VCaP (cell line): ENCODE data around the gene ANKRD52.
"Not testable (repeated sequence)": the region's sequence is repeated elsewhere in the genome, so short reads cannot be mapped to it uniquely, and the experiment has no call there.

Source experiments
- H3K27ac ChIP-seq: fragments of 450-650 bp; 2 replicates; pipeline ENCODE4 v1.5.1; 2017
- TF ChIP-seq, protein P1 (sequence below): fragments of 450-650 bp; conservative IDR thresholded peaks from 2 replicates; pipeline ENCODE4 v1.5.1; 2017; ENCODE audit warnings: mild to moderate bottlenecking, moderate library complexity

ANKRD52 gene

DNA sequence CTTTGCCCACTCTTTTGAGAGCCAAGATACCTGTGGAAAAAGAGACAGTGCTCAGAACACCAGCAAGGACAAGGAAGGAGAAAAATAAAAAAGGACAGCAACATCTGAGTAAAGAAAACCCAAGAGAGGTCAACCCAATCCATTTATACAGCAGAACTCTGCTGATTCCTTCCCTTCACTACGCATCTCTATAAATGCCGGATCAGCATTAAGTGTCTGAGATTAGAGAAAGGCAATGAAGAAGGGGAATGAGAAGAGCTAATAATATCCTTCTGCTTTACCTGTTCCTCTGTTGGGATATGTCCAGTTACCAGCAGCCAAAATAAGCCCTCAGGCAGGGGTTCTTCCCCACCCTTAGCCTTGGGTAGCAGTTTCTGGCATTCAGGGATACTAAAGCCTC, 24.4 kb upstream of the ANKRD52 start:
- no peak overlapping the region for H3K27ac ChIP-seq
- TF ChIP-seq, protein P1, sequence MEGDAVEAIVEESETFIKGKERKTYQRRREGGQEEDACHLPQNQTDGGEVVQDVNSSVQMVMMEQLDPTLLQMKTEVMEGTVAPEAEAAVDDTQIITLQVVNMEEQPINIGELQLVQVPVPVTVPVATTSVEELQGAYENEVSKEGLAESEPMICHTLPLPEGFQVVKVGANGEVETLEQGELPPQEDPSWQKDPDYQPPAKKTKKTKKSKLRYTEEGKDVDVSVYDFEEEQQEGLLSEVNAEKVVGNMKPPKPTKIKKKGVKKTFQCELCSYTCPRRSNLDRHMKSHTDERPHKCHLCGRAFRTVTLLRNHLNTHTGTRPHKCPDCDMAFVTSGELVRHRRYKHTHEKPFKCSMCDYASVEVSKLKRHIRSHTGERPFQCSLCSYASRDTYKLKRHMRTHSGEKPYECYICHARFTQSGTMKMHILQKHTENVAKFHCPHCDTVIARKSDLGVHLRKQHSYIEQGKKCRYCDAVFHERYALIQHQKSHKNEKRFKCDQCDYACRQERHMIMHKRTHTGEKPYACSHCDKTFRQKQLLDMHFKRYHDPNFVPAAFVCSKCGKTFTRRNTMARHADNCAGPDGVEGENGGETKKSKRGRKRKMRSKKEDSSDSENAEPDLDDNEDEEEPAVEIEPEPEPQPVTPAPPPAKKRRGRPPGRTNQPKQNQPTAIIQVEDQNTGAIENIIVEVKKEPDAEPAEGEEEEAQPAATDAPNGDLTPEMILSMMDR, result no peak

DNA sequence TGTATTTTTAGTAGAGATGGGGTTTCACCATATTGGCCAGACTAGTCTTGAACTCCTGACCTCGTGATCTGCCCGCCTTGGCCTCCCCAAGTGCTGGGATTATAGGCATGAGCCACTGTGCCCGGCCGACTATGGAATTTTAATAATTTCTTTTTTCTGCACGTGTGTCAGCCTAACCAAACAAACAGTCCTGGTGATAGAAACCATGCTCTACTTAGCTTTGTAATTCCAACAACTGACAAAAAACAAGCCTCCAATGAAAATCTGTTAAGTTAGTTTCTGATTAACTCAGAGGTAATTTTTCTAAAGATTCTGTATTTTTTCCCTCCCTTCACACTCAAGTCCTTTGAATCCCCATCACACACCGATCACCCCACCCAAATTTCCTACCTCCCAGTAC, 23.8 kb upstream of the ANKRD52 start:
- no peak overlapping the region for H3K27ac ChIP-seq
- TF ChIP-seq, protein P1, result no peak

DNA sequence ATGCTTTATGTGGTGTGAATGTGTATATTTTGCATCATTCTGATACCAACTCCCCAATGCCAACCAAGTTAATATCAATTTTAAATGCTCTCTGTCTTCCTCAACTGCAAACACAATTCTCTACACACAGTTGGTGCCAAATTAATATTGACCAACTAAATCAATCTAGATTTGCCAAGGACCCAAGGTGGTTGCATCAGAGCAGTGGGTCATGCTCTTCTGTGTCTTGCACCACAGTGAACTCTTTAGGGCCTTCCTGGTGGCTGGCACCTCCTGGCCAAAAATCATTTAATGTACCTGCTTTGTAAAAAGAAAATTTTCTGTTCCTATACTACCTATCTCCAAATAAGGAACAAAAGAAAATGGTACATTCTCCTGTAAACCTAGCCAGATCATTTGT, 22.7 kb upstream of the ANKRD52 start:
- TF ChIP-seq, protein P1, result no peak
- H3K27ac ChIP-seq, result no peak overlapping the region

DNA sequence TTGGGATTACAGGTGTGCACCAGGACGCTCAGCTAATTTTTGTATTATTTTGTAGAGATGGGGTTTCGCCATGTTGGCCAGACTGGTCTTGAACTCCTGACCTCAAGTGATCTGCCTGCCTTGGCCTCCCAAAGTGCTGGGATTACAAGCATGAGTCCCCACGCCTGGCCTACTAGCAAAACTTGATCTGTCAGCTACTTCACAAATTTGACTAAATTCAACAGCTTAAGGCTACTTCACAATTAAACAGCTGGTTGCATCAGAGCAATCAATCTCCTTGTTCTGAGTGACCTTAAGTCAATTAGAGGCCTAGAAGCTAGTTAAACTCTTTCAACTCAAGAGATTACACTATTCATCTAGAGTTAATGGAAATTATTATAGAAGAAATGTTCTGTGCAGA, 20.7 kb upstream of the ANKRD52 start:
- TF ChIP-seq, protein P1, result no peak
- no peak overlapping the region for H3K27ac ChIP-seq

DNA sequence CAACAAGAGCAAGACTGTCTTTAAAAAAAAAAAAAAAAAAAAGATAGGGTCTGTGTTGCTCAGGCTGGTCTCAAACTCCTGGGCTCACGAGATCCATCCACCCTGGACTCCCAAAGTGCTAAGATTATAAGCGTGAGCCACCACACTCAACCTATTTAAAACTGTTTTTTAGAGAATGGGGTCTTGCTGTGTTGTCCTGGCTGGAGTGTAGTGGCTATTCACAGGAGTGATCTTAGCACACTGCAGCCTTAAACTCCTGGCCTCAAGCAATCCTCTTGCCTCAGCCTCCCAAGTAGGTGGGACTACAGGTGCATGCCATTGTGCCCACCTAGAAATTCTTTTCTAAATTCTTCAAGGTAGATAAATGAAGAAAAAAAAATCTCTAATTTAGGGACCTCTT, 16.1 kb upstream of the ANKRD52 start:
- TF ChIP-seq, protein P1, result no peak
- no peak overlapping the region for H3K27ac ChIP-seq

DNA sequence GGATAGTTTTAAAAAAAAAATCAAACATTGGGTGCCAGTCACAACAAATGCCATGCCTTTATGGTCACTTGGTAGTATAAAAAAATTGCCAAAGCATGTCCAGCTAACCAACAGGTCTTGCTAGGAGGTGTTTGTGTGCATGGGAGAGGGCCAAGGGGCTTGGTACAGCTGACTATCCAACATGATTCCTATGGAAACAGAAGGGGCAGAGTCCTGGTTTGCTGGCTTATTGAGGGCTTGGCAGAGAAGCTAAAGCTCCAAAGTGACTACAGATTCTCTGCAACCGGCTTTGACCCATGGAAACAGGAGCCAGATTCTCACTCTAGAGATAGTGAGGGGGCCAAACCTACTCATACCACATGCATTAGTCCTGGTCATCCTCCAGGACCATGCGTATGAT, 14.3 kb upstream of the ANKRD52 start:
- H3K27ac ChIP-seq, result not testable (repeated sequence)

DNA sequence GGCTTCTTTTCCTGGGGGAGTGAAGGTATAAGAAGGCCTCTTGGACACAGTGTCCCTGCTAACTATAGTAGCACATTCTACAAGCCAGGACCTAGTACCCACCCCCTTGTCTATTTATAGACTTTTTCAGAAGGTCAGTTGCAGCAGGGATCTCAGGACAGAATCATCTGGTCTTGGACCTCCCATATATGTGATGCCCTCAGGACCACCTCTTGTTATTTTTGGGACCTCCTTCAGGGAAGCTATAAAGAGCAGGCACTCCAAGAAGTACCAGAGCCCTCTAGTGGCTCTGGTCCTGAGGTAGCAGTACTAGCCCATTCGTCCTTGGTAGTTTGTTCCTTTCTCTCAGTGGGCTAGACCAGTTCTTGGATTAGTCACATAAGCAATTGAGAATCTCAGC, 12.8 kb upstream of the ANKRD52 start:
- TF ChIP-seq, protein P1, result peak; percentile 67
- H3K27ac ChIP-seq, result no peak overlapping the region

DNA sequence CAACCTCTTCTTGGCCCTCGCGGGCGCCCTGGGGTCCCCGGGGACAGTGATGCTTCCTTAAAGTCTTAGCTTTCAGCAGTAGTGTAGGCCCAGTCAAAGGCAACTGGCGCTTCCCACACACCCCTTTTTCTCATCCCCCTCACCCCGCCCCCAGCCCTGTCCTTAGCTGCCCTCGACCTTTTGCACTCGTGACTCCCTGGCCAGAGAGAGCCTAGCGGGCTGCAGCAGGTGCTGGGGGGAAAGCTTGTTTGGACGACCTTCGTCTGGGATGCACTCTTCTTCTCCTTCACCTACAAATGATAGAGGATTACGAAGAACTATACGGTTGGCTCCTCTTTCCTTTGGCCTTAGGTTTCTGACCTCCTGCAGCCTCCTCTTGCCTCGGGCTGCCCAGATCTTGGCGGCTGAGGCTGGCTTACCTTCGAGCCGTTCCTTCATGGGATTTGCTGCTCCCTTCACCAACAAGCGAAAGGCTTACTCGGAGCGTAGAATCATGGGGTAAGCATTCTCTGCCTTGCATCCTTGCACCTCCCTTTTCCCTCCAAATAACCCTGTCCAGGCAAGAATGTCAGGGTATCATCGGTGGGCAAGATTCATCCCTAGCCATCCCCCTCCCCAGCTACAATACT, 9.4 kb upstream of the ANKRD52 start:
- H3K27ac ChIP-seq, result peak overlapping the region; percentile 79

More for the DNA sequence above, 9.4 kb upstream of the ANKRD52 start:
- TF ChIP-seq, protein P1, result no peak
